ENCODE data around the gene DEFB119. TPM values are rescaled to one million over a fixed set of nuclear protein-coding genes. Genes with fewer than 3 reads are reported as not detected.

Gene DEFB119
- total and polyA plus RNA-seq, 2 donors (not counting 1 experiment from before 2014, with no cell fraction given) = not detected

DNA sequence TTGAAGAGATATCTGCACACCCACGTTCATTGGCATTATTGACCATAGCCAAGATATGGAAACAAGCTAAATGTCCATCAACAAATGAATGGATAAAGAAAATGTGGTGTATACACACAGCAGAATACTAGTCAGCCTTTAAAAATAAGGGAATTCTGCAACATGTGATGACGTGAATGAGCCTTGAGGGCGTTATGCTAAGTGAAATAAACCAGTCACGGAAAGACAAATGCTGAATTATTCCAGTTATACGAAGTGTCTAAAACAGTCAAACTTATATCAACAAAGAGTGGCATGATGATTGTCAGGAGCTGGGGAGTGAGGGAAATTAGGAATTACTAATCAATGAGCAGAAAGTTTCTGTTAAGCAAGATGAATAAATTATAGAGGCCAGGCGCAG, 24.0 kb upstream of the DEFB119 start:
- no peak for TF ChIP-seq EZH2 (IDR thresholded peaks at IDR 0.05; ENCODE audit: low read length, missing control alignments)
- TF ChIP-seq, protein P1, sequence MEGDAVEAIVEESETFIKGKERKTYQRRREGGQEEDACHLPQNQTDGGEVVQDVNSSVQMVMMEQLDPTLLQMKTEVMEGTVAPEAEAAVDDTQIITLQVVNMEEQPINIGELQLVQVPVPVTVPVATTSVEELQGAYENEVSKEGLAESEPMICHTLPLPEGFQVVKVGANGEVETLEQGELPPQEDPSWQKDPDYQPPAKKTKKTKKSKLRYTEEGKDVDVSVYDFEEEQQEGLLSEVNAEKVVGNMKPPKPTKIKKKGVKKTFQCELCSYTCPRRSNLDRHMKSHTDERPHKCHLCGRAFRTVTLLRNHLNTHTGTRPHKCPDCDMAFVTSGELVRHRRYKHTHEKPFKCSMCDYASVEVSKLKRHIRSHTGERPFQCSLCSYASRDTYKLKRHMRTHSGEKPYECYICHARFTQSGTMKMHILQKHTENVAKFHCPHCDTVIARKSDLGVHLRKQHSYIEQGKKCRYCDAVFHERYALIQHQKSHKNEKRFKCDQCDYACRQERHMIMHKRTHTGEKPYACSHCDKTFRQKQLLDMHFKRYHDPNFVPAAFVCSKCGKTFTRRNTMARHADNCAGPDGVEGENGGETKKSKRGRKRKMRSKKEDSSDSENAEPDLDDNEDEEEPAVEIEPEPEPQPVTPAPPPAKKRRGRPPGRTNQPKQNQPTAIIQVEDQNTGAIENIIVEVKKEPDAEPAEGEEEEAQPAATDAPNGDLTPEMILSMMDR (conservative IDR thresholded peaks at IDR 0.05 in 1 of 2, IDR thresholded peaks at IDR 0.05 in 1 of 2; ENCODE audit: low read depth in 1 of 2, low read length in 2 of 2) = no peak

DNA sequence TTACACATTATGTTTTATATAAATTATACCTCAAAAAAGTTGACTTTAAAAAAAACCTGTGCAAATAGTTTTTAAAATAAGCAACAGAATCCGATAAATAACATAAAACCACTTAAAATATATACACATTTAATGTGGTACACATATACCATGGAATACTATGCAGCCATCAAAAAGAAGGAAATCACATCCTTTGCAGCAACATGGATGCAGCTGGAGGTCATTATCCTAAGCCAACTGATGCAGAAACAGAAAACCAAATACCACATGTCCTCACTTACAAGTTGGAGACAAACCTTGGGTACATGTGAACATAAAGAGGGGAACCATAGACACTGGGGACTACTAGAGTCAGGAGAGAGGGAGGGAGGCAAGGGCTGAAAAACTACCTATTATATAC, 19.6 kb upstream of the DEFB119 start:
- no peak overlapping the region for H3K27ac ChIP-seq (ENCODE audit: insufficient read depth, low read length)

More for the DNA sequence above, 24.0 kb upstream of the DEFB119 start:
- H3K4me1 ChIP-seq (ENCODE audit: control insufficient read depth, extremely low read depth, insufficient read depth, low read length) = no peaks in the 10 kb centered on the region
- no peaks in the 10 kb centered on the region for H3K36me3 ChIP-seq (ENCODE audit: control insufficient read depth, insufficient read depth, low read length)
- H3K9me3 ChIP-seq (ENCODE audit: control insufficient read depth, insufficient read depth, low read depth, low read length) = no peaks in the 10 kb centered on the region
- no peak overlapping the region for H3K27ac ChIP-seq (ENCODE audit: insufficient read depth, low read length)
- DNase-seq (ENCODE audit: low read depth in 2 of 2) = no peak
- H4K20me1 ChIP-seq (ENCODE audit: control insufficient read depth, extremely low read depth, insufficient read depth, low read length) = no peaks in the 10 kb centered on the region
- H3K4me3 ChIP-seq (replicated peaks in 1 of 4; ENCODE audit: control extremely low read depth in 1 of 4, insufficient read depth in 1 of 4, low read depth in 3 of 4, low read length in 4 of 4) = no peak overlapping the region
- no peak overlapping the region for H3K9ac ChIP-seq (ENCODE audit: insufficient read depth, low read length)
- H3K79me2 ChIP-seq (ENCODE audit: control insufficient read depth, insufficient read depth, low read length) = no peaks in the 10 kb centered on the region
- no peak overlapping the region for H3K4me2 ChIP-seq (ENCODE audit: extremely low read depth, insufficient read depth, low read length)
- H2AFZ ChIP-seq (ENCODE audit: low read length) = no peak overlapping the region
- no peaks in the 10 kb centered on the region for H3K27me3 ChIP-seq (ENCODE audit: control insufficient read depth, insufficient read depth, low read length)

DNA sequence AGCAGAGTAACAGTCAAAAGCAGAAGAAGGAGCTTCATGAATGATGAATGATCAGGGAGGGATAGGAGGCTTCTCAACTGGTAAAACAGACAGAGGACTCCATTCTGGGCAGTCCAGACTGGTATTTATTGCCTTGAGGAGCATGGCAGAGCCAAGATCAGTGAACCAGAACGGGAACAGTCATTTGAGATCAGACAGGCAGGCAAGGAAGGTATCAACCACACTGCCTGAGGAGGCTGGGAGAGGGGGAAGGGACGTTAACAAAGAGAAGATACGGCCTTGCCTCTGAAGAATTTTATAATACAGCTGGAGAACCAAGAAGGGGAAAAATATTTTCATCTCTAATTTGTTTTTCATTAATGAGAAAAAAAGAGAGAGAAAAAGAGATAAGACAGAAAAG, 15.7 kb upstream of the DEFB119 start, which contains the start of gene DEFB121:
Gene DEFB121, minus strand, starts transcription at position 101 of the 400 bp plus-strand sequence. Its CDS starts 63 bp downstream, at position 38.
- no peak within 1 kb of the TSS for H3K9ac ChIP-seq (ENCODE audit: insufficient read depth, low read length)
- H3K4me1 ChIP-seq (ENCODE audit: control insufficient read depth, extremely low read depth, insufficient read depth, low read length) = no peaks in the 10 kb centered on the region
- no peak within 1 kb of the TSS for H3K27ac ChIP-seq (ENCODE audit: insufficient read depth, low read length)

More for the DNA sequence above, 19.6 kb upstream of the DEFB119 start:
- Histone ChIP-seq H3K4me2 (ENCODE audit: extremely low read depth, insufficient read depth, low read length) (no peak overlapping the region), H3K79me2 (ENCODE audit: control insufficient read depth, insufficient read depth, low read length) (no peaks in the 10 kb centered on the region), H3K9ac (ENCODE audit: insufficient read depth, low read length) (no peak overlapping the region), H3K27me3 (ENCODE audit: control insufficient read depth, insufficient read depth, low read length) (no peaks in the 10 kb centered on the region), H4K20me1 (ENCODE audit: control insufficient read depth, extremely low read depth, insufficient read depth, low read length) (no peaks in the 10 kb centered on the region), H2AFZ (ENCODE audit: low read length) (no peak overlapping the region), H3K36me3 (ENCODE audit: control insufficient read depth, insufficient read depth, low read length) (no peaks in the 10 kb centered on the region), H3K4me1 (ENCODE audit: control insufficient read depth, extremely low read depth, insufficient read depth, low read length) (no peaks in the 10 kb centered on the region), H3K9me3 (ENCODE audit: control insufficient read depth, insufficient read depth, low read depth, low read length) (no peaks in the 10 kb centered on the region), H3K4me3 (replicated peaks in 1 of 4; ENCODE audit: control extremely low read depth in 1 of 4, insufficient read depth in 1 of 4, low read depth in 3 of 4, low read length in 4 of 4) (no peak overlapping the region)
- TF ChIP-seq, protein P1 (conservative IDR thresholded peaks at IDR 0.05 in 1 of 2, IDR thresholded peaks at IDR 0.05 in 1 of 2; ENCODE audit: low read depth in 1 of 2, low read length in 2 of 2) = no peak
- TF ChIP-seq EZH2 (IDR thresholded peaks at IDR 0.05; ENCODE audit: low read length, missing control alignments) = no peak
- DNase-seq (ENCODE audit: low read depth in 2 of 2) = no peak

More for the DNA sequence above, 15.7 kb upstream of the DEFB119 start, which contains the start of gene DEFB121:
- H3K27me3 ChIP-seq (ENCODE audit: control insufficient read depth, insufficient read depth, low read length) = no peaks in the 10 kb centered on the region
- no peaks in the 10 kb centered on the region for H3K79me2 ChIP-seq (ENCODE audit: control insufficient read depth, insufficient read depth, low read length)
- no peak for DNase-seq (ENCODE audit: low read depth in 2 of 2)
- H3K4me3 ChIP-seq (replicated peaks in 1 of 4; ENCODE audit: control extremely low read depth in 1 of 4, insufficient read depth in 1 of 4, low read depth in 3 of 4, low read length in 4 of 4) = no peak within 1 kb of the TSS
- no peaks in the 10 kb centered on the region for H3K36me3 ChIP-seq (ENCODE audit: control insufficient read depth, insufficient read depth, low read length)
- no peaks in the 10 kb centered on the region for H3K9me3 ChIP-seq (ENCODE audit: control insufficient read depth, insufficient read depth, low read depth, low read length)
- H4K20me1 ChIP-seq (ENCODE audit: control insufficient read depth, extremely low read depth, insufficient read depth, low read length) = no peaks in the 10 kb centered on the region
- no peak within 1 kb of the TSS for H3K4me2 ChIP-seq (ENCODE audit: extremely low read depth, insufficient read depth, low read length)
- no peak within 1 kb of the TSS for H2AFZ ChIP-seq (ENCODE audit: low read length)
- no peak for TF ChIP-seq EZH2 (IDR thresholded peaks at IDR 0.05; ENCODE audit: low read length, missing control alignments)
- TF ChIP-seq, protein P1 (conservative IDR thresholded peaks at IDR 0.05 in 1 of 2, IDR thresholded peaks at IDR 0.05 in 1 of 2; ENCODE audit: low read depth in 1 of 2, low read length in 2 of 2) = no peak

Measured in fibroblast of lung (primary cell).